ENCODE measurements around the gene AGAP1.

The AGAP1 gene

DNA sequence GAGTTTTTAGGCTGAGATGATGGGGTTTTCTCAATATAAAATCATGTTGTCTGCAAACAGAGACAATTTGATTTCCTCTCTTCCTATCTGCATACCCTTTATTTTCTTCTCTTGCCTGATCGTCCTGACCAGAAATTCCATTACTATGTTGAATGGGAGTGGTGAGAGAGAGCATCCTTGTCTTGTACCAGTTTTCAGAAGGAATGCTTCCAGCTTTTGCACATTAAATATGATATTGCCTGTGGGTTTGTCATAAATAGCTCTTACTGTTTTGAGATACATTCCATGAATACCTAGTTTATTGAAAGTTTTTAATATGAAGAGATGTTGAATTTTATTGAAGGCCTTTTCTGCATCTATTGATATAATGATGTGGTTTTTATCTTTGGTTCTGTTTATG is 492.5 kb downstream of the AGAP1 start:
- no peak for DNase-seq (ENCODE audit: low read depth, low spot score)

DNA sequence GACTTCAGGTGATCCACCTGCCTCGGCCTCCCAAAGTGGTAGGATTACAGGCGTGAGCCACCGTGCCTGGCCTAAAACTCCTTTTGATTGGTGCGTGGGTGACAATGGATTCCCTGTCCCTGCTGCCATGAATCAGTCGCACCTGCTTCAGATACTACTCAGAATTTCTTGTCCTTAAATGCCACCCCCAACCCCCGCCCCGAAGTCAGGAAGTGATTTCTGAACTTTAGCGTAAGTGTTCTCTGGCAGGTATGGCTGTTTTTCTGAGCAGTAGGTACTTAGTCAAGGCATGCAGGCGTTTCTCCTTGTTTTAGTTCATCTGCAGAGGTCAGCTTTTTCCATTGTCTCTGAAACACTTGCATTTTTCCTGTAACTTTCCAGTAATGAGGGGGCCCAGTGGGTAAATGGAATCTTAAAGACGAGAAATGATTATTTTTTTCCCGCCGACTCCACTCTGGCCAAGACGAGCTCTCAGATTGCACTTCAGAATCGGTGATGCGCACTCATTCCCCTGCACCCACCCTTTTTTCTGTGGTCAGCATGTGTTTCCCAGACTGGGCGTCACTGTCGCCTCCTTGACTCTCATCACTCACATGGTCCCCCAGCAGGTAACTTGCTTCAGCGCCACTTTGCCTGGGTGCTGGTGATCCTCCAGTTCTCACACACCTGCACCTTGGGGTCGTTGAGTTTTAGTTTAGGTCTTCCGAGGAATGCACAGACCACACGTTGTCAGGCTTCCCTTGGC is 494.6 kb downstream of the AGAP1 start:
- no peak for DNase-seq (ENCODE audit: low read depth, low spot score)

GRCh38 chr2:235989591-235989990 is 495.7 kb downstream of the AGAP1 start:
- no peak for DNase-seq (ENCODE audit: low read depth, low spot score)

DNA sequence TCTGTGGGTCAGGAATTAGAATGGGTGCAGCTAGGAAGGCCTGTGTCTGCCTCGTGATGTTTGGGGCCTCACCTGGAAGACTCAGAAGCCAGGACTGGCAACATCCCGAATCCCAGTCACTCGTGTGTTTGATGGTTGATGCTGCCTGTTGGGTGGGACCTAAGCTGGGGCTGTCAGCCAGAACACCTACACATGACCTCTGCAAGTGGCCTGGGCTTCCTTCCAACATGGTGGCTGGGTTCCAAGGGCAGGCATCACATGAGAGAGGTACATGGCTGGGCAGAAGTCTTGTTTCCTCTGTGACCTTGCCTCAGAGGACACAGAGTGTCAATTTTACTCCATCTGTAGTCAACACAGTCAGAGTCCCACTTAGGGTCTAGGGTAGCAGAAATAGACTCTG is 496.5 kb downstream of the AGAP1 start:
- no peak for DNase-seq (ENCODE audit: low read depth, low spot score)

GRCh38 chr2:235992024-235992423 is 498.2 kb downstream of the AGAP1 start:
- DNase-seq (ENCODE audit: low read depth, low spot score), result no peak

DNA sequence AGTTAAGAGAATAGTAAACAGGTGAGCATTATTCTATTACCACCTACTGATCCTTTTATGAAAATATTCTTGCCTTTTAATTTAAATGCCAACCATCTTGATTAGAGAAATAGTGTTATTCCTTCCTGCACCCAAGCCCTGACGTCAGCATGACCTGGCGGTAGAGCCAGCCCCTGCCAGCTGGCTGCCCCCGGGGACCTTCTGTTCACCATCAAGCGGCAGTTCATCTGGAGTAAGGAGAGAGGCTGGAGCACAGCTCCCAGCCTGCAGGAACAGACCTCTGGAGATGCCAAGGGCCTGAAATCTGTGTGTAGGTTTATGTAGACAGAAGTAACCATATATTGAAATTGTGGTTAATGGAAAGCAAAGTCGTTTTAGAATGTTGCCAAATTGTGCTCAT is 502.6 kb downstream of the AGAP1 start:
- DNase-seq (ENCODE audit: low read depth, low spot score), result no peak

DNA sequence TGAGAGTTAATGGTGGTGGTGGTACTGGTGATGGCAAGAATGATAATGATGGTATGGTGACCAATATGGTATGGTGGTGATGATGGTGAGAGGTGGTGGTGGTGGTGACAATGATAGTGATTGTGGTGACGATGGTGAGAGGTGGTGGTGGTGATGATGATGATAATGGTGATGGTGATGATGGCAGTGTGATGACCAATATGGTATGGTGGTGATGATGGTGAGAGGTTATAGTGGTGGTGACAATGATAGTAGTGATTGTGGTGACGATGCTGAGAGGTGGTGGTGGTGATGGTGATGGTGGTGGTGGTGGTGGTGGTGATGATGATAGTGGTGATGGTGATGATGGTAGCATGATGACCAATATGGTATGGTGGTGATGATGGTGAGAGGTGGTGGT is 505.2 kb downstream of the AGAP1 start:
- no peak for DNase-seq (ENCODE audit: low read depth, low spot score)

DNA sequence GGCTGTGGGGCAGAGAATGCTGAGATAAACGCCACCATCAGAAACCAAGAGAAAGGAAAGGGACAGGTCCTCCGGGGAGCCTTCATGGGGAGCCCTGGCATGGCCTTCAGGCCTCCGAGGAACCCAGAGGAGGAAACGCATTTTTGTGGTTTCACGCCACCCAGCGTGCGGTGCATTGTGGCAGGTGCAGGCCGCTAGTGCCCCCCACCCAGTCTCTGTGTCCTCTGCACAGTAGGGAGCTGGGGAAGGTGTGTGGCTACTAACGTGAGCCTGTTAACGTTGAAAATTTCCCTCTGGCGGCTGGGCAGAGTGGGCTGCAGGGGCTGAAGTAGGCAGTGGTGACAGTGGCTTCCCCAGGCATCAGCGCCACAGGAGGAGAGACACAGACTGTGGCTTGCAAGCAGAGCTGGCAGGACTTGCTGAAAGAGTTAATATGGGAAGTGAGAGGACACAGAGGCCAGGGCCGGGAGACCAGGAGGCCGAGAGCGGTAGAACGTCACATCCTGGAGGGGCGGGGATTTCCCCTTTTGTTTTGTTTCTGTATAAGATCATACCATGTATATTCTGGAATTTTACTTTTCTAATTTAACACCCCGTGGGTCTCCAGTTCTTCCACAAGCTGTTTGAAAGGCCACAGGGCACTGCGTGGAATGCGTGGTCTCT is 507.5 kb downstream of the AGAP1 start:
- DNase-seq (ENCODE audit: low read depth, low spot score), result no peak

DNA sequence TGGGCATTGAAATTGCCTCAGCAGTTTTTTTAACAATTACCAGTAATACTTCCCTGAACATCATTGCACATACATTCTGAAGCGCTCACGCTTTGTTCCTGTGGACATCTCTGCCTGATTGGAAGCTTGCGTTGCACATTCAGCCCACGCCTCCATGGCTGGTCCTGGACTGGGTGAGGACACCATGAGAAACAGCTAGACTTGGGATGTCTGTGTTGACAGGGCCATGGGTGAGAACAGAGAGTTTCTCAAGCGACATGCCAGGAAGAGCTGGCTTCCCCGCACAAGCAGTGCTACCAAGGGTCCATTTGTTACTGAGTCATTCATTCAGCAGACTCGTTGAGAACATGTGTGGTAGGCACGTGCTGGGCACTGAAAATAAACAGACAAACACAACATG is 508.0 kb downstream of the AGAP1 start:
- DNase-seq (ENCODE audit: low read depth, low spot score), result no peak

DNA sequence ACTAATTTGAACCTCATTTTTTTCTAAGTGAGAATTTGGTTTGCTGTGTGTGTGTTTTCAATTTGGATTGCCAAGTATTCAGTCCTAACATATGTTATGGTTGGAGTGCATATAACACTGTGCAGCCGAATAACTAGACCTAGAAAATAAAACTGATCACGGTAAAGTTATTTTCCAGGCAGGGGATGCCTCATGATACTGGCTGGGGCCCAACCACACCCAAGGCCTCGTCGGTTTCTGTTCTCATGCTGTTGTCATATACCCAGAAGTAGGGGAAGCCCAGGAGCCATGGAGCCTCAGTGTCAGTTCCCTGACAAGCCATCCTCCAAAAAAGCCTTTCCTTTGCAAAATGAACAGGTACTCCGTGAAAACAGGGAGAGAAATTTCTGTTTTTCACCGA is 514.2 kb downstream of the AGAP1 start:
- DNase-seq (ENCODE audit: low read depth, low spot score), result no peak

DNA sequence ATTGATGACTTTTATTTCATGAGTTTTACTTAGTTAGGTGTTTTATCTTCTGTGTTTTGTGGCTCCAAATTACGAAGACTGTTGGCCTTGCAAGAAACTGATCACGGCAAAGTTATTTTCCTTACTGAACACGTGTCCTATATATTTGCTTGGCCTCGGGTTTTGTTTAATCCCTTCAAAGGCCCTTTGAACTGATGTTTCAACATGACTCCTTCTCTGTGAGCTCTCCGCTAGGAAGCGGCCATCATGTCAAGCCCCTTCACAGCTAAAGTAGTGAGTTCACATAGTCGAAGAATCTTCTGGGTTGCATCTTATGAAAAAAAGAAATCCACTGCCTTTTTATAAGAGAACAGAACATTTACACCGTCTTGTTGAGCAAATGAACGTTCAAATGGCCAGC is 515.0 kb downstream of the AGAP1 start:
- DNase-seq (ENCODE audit: low read depth, low spot score), result no peak

DNA sequence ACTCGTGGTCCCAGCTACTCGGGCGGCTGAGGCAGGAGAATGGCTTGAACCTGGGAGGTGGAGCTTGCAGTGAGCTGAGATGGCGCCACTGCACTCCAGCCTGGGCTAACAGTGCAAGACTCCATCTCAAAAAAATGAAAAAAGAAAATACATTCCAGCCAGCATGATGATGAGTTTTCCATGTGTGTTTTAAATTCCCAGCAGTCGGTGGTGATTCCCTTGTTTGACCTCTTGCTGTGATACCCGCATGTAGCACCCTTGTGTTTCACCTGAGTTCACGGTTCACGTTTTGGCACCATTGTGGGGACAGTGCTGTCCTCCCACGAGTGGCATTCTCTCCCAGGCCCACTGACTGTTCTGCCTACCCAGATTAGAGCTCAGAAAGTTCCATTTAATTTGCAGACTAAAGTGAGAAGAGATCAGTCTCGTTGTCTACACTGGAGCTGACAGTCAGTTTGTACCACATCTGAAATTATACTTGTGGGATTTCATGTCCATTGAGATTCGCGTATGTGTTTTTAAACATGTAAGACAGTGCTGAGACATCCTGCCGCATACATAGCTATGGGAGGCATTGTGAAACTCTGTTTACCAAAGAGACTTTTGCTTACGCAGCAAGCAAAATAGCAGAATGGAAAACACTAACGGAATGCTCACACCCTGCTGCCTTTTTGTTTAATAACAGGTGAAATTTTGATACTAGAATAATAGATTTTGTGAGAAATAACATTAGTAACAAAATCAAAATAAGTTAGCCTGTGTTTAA is 517.3 kb downstream of the AGAP1 start:
- DNase-seq (ENCODE audit: low read depth, low spot score), result no peak

DNA sequence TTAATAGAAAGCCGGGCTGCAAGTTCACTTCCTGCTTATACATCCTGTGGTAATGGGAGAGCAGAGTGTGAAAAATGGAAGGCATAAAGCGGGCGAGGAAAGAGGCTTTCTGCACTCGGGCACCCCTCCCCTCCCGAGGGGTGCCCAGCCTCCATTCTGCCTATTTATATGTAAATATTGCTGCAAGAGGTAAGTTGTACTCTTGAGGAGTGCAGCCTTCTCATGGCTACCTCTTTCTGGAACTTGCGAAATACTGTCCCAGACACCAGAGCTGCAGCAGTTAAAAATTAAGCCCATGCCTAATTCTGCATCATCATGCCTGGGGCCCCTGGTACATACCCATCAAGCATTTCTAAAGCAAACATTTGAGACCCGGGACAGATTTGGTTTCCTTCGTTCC is 518.3 kb downstream of the AGAP1 start:
- DNase-seq (ENCODE audit: low read depth, low spot score), result no peak

DNA sequence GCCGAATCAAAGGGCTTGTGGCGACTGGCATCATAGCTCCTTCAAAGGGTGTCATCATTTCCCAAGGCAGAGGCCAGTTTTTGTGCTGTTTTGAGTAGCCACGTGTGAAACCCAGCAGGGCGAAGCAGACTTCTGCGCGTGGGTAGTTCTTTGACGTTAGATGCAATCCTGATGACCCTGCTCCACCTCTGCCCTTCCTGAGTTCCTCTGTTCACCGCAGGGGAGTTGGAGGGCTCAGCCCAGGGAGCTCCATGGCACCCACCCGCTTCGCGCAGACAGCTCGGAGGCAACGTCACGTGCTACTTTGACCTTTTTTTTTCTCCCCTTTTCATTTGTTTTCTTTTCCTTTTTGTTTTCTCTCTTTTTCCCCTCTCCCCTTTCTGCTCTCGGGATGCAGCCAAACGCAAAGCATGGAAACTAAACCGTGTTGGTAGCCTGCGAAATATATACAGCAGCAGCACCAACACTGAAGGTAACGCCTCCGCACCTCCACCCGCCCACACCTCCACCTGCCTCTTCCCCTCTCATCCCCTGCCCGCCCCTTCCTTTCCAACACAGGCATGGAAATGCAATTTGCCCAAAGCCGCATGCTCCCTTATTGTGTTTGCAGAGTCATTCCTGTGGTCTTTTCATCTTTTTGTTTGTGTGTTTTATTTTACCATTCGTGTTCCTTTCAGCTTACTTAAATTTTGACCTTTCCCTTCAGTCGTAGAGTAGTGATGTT is 520.7 kb downstream of the AGAP1 start:
- peak; percentile 27 for DNase-seq (ENCODE audit: low read depth, low spot score)

- no peak for DNase-seq (ENCODE audit: low read depth, low spot score)
Observed at GRCh38 chr2:236015171-236015570, 521.3 kb downstream of the AGAP1 start.

- DNase-seq (ENCODE audit: low read depth, low spot score), result no peak
Observed at GRCh38 chr2:236016496-236016895, 522.7 kb downstream of the AGAP1 start.

DNA sequence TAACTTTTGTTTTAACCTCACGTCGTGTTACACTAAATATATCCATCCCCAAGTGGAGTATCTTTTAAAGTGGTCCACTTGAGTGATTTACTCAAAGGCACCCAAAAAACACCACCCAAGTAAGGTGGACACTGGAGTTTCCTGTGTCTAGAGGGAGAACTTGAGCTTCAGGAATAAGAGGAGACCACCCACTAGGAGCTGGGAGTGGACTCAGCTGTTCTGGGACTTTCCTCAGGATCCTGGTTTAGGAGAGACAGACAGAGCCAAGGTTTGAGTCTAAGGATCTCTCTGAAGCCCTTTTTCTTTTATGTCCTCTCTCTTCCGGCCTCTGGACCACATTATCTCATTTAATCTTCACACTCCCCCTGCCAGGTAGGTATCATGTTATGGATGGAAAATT is 523.6 kb downstream of the AGAP1 start:
- DNase-seq (ENCODE audit: low read depth, low spot score), result no peak

DNA sequence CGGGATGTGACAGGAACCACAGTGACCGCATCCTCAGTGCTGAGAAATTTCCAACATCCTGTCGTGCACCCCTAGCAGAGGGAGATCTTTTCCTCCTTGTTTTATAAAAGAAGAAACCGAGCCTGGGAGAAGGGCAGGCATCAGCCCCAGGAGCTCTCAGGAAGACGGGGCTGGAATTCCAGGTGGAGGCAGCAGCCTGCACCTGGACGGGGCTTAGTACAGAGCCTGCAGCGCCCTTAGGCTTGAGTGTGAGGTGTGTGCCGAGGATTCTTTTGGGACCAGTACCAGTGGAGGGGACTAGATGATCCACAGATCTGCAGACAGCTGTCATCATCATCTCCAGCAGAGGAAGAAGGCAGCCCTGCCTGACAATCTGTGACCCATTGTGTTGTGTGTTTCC is 525.6 kb downstream of the AGAP1 start:
- DNase-seq (ENCODE audit: low read depth, low spot score), result no peak

DNA sequence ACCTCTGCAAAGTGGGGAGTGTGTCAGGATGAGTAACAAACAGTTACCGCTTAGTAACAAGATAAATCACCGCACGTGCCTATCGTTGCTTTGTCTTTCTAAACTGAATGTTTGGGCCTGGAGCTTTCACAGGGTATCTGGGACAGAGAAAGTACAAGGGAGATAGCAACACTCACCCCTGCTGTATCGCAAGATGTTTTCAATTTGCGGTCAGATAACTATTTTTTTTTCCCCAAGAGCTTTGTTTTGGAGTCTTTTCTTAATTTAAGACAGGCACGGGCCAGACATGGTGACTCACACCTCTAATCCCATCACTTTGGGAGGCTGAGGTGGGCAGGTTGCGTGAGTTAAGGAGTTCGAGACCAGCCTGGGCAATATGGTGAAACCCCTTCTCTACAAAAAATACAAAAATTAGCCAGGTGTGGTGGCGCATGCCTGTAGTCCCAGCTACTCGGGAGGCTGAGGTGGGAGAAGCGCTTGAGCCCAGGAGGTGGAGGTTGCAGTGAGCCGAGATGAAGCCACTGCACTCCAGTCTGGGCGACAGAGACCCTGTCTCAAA is 527.7 kb downstream of the AGAP1 start:
- DNase-seq (ENCODE audit: low read depth, low spot score), result no peak

DNA sequence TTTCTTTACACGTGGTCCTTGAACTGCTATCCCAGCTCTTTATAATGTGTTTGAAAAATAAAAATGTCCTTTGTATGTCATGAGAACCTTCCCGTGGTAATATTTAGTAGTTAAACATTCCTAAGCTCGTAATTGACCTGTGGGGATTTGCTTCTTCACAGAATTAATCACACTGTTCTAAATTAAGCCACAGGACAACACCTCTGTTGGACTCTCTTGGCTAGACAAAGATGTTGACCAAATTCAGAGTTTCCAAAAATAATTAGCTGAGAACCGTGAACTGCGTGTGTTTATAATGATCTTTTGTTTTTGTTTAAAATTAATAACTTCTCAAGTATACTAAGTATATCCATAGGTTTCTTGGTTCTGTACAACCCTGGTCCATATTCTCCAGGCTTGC is 528.3 kb downstream of the AGAP1 start:
- DNase-seq (ENCODE audit: low read depth, low spot score), result no peak

DNA sequence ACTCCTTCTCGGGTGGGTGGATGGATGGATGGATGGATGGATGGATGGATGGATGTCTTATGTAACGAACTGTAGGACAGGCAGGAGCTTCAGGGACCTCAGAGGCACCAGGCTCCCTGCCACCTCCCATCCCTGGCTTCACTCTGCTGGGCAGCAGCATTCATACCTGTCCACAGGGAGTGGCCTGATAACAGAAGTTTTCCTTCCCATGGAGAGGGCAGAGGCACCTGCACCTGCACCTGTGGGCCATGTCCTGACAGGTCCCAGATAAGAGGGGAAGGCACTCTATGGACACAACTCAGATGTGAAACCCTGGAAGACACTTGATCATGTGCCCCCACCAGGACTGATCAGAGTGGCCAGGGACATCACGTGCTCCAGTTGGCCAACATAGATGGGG is 532.0 kb downstream of the AGAP1 start:
- no peak for DNase-seq (ENCODE audit: low read depth, low spot score)

- DNase-seq (ENCODE audit: low read depth, low spot score), result no peak
Observed at GRCh38 chr2:236026841-236027240, 533.0 kb downstream of the AGAP1 start.
